ENCODE data around the gene B4GALNT4. TPM values are rescaled to one million over a fixed set of nuclear protein-coding genes. Genes with fewer than 3 reads are reported as not detected.

The B4GALNT4 gene
- total RNA-seq, 1 donor from 2014 or later = 64.6 TPM

- Mint-ChIP-seq H3K9me3 (ENCODE audit: unreplicated experiment) (no peaks in the 10 kb centered on the region), H3K36me3 (ENCODE audit: low read depth, unreplicated experiment) (no peaks in the 10 kb centered on the region), H3K27ac (ENCODE audit: unreplicated experiment) (no peak overlapping the region), H3K27me3 (ENCODE audit: low read depth, unreplicated experiment) (peaks cover 24% of the 10 kb centered on the region), H3K4me1 (ENCODE audit: low read depth, unreplicated experiment) (peaks cover 10% of the 10 kb centered on the region), H3K4me3 (ENCODE audit: unreplicated experiment) (no peak overlapping the region)
- no peak for TF ChIP-seq EZH2 (IDR thresholded peaks at IDR 0.05; ENCODE audit: insufficient read depth, low read length)
- TF ChIP-seq, protein P1, sequence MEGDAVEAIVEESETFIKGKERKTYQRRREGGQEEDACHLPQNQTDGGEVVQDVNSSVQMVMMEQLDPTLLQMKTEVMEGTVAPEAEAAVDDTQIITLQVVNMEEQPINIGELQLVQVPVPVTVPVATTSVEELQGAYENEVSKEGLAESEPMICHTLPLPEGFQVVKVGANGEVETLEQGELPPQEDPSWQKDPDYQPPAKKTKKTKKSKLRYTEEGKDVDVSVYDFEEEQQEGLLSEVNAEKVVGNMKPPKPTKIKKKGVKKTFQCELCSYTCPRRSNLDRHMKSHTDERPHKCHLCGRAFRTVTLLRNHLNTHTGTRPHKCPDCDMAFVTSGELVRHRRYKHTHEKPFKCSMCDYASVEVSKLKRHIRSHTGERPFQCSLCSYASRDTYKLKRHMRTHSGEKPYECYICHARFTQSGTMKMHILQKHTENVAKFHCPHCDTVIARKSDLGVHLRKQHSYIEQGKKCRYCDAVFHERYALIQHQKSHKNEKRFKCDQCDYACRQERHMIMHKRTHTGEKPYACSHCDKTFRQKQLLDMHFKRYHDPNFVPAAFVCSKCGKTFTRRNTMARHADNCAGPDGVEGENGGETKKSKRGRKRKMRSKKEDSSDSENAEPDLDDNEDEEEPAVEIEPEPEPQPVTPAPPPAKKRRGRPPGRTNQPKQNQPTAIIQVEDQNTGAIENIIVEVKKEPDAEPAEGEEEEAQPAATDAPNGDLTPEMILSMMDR (IDR thresholded peaks at IDR 0.05; ENCODE audit: insufficient read depth, low read depth, low read length) = no peak
- H2AFZ ChIP-seq (ENCODE audit: low read depth, low read length) = no peak overlapping the region
- peaks cover 15% of the 10 kb centered on the region for H3K4me1 ChIP-seq (ENCODE audit: insufficient read depth, low read length)
- no peak overlapping the region for H3K9ac ChIP-seq (ENCODE audit: low read length)
- peaks cover 5% of the 10 kb centered on the region for H3K27me3 ChIP-seq (ENCODE audit: insufficient read depth, low read length)
- no peaks in the 10 kb centered on the region for H4K20me1 ChIP-seq (ENCODE audit: insufficient read depth, low read length)
- FAIRE-seq (no peak), DNase-seq (ENCODE audit: low read depth) (no peak)
- H3K27ac ChIP-seq (ENCODE audit: low read depth, low read length) = no peak overlapping the region
- H3K4me3 ChIP-seq (ENCODE audit: insufficient read depth, low read depth, low read length) = no peak overlapping the region
- no peaks in the 10 kb centered on the region for H3K9me3 ChIP-seq (ENCODE audit: insufficient read depth, low read depth, low read length)
- no peaks in the 10 kb centered on the region for H3K36me3 ChIP-seq (ENCODE audit: insufficient read depth, low read length)
- no peaks in the 10 kb centered on the region for H3K79me2 ChIP-seq (ENCODE audit: insufficient read depth, low read length)
- no peak overlapping the region for H3K4me2 ChIP-seq (ENCODE audit: low read length)
Measured at GRCh38 chr11:418343-419247, 49.3 kb downstream of the B4GALNT4 start.

- Histone ChIP-seq H2AFZ (ENCODE audit: low read depth, low read length) (no peak overlapping the region), H3K4me1 (ENCODE audit: insufficient read depth, low read length) (peaks cover 13% of the 10 kb centered on the region), H3K27me3 (ENCODE audit: insufficient read depth, low read length) (peaks cover 10% of the 10 kb centered on the region), H4K20me1 (ENCODE audit: insufficient read depth, low read length) (no peaks in the 10 kb centered on the region), H3K36me3 (ENCODE audit: insufficient read depth, low read length) (no peaks in the 10 kb centered on the region), H3K4me2 (ENCODE audit: low read length) (no peak overlapping the region), H3K9ac (ENCODE audit: low read length) (no peak overlapping the region), H3K79me2 (ENCODE audit: insufficient read depth, low read length) (no peaks in the 10 kb centered on the region), H3K9me3 (ENCODE audit: insufficient read depth, low read depth, low read length) (no peaks in the 10 kb centered on the region), H3K27ac (ENCODE audit: low read depth, low read length) (no peak overlapping the region), H3K4me3 (ENCODE audit: insufficient read depth, low read depth, low read length) (no peak overlapping the region)
- peaks cover under 1% of the 10 kb centered on the region for H3K9me3 Mint-ChIP-seq (ENCODE audit: unreplicated experiment)
- TF ChIP-seq, protein P1 (IDR thresholded peaks at IDR 0.05; ENCODE audit: insufficient read depth, low read depth, low read length) = no peak
- no peak for TF ChIP-seq EZH2 (IDR thresholded peaks at IDR 0.05; ENCODE audit: insufficient read depth, low read length)
- H3K36me3 Mint-ChIP-seq (ENCODE audit: low read depth, unreplicated experiment) = no peaks in the 10 kb centered on the region
- no peak overlapping the region for H3K27ac Mint-ChIP-seq (ENCODE audit: unreplicated experiment)
- no peak for DNase-seq (ENCODE audit: low read depth)
- no peak overlapping the region for H3K4me3 Mint-ChIP-seq (ENCODE audit: unreplicated experiment)
- H3K4me1 Mint-ChIP-seq (ENCODE audit: low read depth, unreplicated experiment) = peaks cover 10% of the 10 kb centered on the region
- peaks cover 25% of the 10 kb centered on the region for H3K27me3 Mint-ChIP-seq (ENCODE audit: low read depth, unreplicated experiment)
- no peak for FAIRE-seq
Measured at GRCh38 chr11:419248-420005, 50.1 kb downstream of the B4GALNT4 start.
